AG10803 (cell line): ENCODE data around the gene LY9.

Experiments used
- DNase-seq: peaks from one replicate; pipeline ENCODE4 v3.0.0; 2010; ENCODE audit warnings: low read depth
- H3K4me3 ChIP-seq: 2 replicates; pipeline ENCODE4 v1.5.1; 2011; ENCODE audit warnings: mild to moderate bottlenecking, low read length, control low read depth
- CTCF ChIP-seq: conservative IDR thresholded peaks from 2 replicates; pipeline ENCODE4 v1.5.1; 2011; ENCODE audit warnings: mild to moderate bottlenecking, low read length, control low read depth, inconsistent platforms

LY9 gene

GRCh38 chr1:160806109-160806665 lies 10.2 kb downstream of the LY9 start:
- no peak for DNase-seq
- TF ChIP-seq CTCF = no peak
- no peak overlapping the region for H3K4me3 ChIP-seq

DNA sequence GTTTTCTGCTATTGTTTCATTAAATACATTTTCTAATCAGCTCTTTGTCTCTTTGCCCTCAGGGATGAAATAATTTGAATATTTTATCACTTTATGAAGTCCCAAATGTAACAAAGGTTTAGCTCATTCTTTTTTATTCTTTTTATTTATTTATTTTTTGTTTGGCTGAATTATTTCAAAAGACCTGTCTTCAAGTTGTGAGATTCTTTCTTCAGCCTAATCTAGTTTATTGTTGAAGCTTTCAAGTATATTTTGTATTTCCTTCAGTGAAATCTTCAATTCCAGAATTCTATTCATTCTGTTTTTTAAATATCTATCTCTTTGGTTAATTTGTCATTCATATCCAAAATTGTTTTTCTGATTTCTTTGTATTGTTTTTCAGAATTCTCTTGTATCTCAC lies 10.8 kb downstream of the LY9 start:
- TF ChIP-seq CTCF = no peak
- no peak for DNase-seq
- H3K4me3 ChIP-seq = no peak overlapping the region

DNA sequence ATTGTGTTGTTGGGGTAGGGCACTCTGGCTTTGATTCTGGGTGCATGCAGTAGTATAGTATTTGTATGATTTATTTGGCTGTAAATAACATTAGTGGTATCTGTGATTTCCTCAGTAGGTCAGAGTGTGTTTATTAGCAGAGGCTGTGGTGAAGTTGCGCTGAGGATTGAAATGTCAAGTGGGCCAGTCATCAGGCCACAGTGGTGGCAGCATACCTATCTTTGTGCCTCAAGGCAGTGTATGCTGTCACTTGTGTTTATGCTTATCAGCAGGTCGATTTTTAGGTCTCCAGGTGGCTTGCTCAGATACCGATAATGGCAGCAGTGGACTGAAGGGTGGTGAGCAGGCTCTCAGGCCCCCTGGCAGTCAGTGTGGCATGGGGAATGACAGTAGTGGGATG lies 11.3 kb downstream of the LY9 start:
- TF ChIP-seq CTCF = no peak
- no peak for DNase-seq
- H3K4me3 ChIP-seq = no peak overlapping the region

- no peak for TF ChIP-seq CTCF
- DNase-seq = no peak
- no peak overlapping the region for H3K4me3 ChIP-seq
These were observed 11.8 kb downstream of the LY9 start for GRCh38 chr1:160807738-160808137.

DNA sequence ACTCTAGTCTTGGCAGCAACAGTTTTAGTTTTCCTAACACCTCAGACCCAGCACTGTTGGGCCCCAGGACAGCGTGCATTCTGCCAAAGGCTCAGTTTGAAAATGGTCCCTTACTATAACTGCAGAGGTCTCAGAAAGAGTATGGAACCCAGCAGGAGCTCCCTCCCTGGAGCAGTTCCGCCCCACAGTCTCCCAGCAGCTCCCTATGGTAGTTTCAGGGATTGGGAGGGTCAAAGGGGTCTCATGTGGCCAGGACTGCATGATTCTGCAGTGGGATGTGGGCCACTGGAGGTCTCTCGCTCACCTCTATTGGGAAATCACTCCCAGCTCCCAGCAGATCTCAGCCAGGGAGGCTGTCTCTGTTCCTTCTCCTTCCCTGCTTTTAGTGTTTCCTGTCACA lies 12.3 kb downstream of the LY9 start:
- DNase-seq = no peak
- no peak overlapping the region for H3K4me3 ChIP-seq
- no peak for TF ChIP-seq CTCF

GRCh38 chr1:160810486-160810885 lies 14.5 kb downstream of the LY9 start:
- H3K4me3 ChIP-seq = no peak overlapping the region
- no peak for DNase-seq
- no peak for TF ChIP-seq CTCF

GRCh38 chr1:160811147-160811546 lies 15.2 kb downstream of the LY9 start:
- H3K4me3 ChIP-seq = no peak overlapping the region
- no peak for DNase-seq
- no peak for TF ChIP-seq CTCF
